GM18505 (cell line): ENCODE data around the gene CSHL1.
A peak's percentile ranks its signal among the peaks of the same experiment; 100 is the strongest.
"Not testable (repeated sequence)": the region's sequence is repeated elsewhere in the genome, so short reads cannot be mapped to it uniquely, and the experiment has no call there.

Source experiments
- ATAC-seq: cut with Tn5 transposase; IDR thresholded peaks from one replicate; pipeline ENCODE4 v1.9.1; 2021; ENCODE audit not compliant: unreplicated experiment
- POLR2A ChIP-seq: IDR thresholded peaks from 4 replicates; pipeline ENCODE4 v1.6.1; 2011; ENCODE audit warnings: borderline replicate concordance; ENCODE audit not compliant: insufficient read depth, insufficient read length; ENCODE audit errors: extremely low read depth

The CSHL1 gene

DNA sequence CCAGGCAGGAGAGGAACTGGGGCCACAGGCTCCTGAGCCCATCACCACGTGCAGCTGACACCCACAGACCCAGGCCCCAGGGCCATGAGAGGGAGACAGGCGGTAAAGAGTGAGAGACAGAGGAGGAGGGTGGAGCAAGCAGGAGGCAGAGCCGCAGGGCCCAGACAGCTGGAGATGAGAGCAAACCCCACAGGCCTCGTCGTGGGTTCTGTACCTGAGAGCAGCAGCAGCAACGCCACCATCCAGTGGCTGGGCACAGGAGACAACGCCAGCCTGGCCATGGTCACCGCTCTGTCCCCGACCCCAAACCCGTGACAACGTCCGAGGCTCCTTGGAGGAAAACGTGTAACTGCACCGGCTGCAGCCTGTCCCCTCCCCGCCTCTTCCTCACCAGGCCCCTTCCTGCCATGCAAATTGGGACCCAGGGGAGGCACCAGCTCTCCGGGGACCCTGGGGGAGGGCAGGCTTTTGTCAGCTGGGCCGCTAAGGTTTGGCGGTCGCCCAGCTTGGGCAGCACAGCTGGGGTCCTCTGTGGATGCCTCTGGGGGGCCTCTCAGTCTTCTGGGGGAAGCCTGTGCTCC lies 21.0 kb upstream of the CSHL1 start, which contains the start of gene CD79B:
Gene CD79B, minus strand, starts transcription at position 351 of the 581 bp plus-strand sequence. Its CDS starts 70 bp downstream, at position 281.
- peak; percentile 69 for ATAC-seq
- TF ChIP-seq POLR2A: peak; percentile 92

DNA sequence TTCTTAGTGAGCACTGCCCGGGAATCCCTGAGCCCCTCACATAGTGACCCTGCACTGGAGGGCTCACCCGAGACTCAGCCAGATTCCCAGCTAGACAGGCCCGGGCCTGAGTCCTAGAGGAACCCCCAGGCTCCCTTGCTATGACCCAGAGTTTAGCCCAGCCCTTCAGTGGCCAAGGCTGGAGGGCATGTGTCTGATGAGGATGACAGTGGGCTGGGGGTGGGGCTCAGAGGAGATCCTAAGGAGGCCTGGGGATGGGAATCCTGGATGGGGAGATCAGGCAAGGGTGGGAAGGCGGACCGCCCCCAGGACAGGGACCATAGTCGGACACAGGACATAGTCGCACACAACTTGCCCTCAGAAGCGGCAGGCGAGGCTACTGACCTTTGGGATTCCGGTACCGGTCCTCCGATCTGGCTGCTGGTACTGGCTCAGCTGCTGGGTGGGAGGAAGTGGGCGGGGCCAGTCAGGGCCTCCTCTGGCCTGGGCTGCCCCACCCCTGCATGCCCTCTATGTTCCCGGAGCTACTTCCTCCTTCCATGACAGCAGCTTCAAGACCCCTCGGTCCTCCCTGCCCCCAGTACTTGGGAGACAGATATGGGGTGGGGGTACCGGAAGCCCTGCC lies 20.0 kb upstream of the CSHL1 start:
- no peak for ATAC-seq
- TF ChIP-seq POLR2A: peak; percentile 28

DNA sequence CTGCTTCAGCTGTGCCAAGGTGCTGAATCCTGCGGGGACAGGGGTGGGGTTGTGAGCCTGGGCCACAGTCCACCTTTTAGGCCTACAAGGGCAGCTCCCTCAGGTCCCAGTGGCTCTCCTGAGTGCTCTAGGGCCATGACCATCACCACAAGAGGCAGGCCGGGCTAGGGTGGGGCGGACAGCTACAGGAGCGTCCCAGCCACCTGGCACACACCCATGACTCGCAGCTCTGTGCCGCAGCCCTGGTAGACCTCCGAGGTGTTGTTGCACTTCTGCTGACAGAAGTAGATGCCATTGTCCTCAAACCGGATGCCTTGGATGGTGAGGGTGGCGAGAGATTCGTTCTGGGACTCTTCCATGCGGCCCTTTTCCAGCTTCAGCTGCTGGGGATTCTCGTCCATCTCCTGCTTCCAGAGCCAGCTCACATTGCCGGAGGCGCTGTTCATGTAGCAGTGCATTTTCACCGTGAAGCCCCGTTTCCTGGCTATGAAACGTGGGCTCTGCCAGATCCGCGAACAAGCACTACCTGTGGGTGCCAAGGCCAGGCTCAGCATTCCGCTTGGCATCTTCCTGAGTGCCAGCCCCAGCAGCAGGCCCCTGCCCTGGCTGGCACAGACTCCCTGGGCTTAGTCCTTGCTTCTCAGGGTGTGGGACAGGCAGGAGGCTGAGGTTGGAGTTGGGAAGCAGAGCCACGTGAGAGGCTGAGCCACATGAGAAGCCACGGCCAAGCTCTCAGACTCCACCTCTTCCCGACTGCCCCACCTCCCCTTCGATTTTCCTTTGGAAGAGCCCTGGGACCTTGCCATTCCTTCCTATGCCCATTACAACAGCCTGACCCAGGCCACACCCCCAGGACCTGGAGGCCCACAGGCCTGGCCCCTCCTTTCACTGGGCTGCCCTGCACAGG lies 19.1 kb upstream of the CSHL1 start:
- no peak for TF ChIP-seq POLR2A

DNA sequence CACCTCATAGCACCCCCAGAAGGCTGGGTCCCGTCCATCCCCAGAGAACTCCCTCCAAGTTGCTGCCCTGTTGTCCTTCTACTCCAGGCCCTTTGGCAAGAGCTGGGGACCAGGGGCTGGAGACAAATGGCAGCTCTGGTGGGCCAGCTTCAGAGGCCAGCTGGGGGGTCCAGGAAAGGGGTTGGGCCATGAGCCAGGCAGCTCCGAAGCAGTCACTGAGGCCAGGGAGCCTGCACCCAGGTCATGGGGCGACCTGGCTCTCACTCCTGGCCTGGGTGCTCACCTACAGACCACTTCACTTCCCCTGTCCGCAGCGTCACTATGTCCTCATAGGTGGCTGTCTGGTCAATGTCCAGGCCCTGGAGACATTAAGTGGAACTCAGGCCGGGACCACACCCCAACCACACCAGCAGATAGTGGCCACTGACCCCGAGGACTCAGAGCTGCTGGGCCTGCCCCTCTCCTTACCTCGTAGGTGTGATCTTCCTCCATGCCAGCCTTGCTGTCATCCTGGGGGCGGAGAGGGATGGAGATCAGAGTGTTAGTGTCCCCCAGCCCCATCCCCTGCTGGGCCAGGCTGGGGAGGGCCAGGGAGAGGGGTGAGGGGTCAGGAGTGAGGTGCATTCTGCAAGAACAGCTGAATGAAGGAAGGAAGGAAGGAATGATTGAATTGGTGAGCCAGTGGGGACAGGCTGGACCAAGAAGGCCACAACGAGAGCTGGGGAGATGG lies 18.1 kb upstream of the CSHL1 start:
- no peak for ATAC-seq
- TF ChIP-seq POLR2A: no peak

More for the DNA sequence above, 19.1 kb upstream of the CSHL1 start:
- ATAC-seq: no peak

DNA sequence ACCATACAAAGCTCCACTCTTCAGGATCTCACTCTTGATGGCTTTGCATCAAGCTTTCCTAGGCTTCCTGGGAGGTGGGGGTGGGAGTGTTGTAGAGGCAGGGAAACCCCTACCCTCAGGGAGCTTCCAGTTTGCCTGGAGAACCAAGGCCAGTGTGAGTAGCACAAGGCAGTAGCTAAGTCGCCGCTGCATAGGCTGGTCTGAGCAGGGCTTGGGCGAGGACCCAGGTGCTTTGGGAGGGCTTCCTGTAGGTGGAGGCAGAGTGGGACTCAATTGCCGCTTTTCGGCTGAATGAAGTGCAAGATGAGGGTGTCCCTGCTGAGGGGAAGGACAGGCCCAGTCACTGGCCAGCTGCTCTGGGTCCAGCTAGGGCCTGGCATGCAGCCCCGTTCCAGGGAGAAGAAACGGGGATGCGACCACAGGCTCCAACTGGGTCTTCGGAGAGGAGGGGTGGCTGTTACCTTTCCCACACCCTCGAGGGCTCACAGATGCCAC lies 17.2 kb upstream of the CSHL1 start:
- TF ChIP-seq POLR2A: no peak
- no peak for ATAC-seq

DNA sequence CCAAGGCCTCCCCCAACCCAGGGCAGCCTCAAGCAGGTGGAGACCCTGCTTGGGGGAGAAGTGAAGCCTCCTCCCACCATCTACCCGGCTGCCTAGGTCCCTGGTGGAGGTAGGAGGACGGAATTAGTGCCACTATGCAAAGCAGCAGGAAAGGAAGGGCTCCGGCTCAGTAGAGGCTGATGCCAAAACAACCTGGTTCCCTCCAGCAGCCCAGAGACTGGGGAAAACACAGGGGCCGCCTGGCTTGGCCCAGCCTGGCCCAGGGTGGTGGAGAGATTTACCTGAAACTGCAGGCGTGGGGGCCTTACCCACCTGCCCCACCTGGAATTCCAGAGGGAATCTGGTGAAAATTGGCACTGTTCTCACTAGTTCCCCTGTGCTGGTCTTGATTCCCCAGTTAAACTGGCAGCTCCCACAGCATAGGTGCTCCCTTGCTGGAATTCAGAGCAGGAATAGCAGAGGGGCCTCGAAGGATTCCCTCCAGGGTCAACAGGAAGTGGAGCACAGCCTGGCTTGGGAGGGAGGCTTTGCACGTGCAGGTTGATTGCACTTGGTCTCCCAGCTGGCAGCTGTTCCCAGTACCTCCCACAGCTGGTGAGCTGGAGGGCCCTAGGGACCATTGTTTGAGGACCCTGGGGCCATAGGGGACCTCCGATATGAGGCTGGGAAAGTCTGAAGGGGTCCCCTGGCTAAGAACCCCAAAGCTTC lies 16.6 kb upstream of the CSHL1 start:
- ATAC-seq: no peak
- TF ChIP-seq POLR2A: peak; percentile 33

DNA sequence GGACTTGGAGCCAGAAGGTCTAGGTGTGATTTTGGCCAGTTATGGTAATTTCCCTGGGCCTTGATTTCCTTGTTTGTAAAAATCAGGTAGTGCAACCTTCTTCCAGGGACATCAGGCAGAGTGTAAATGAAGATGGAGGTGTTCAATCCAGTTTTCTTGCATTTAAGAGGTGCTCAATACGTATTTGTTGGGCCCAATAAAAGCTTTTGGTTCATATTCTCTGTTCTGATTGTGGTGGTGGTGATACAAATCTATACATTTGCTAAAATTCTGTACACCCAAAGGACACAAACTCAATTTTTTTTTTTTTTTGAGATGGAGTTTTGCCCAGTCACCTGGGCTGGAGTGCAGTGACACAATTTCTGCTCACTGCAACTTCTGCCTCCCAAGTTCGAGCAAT lies 15.1 kb upstream of the CSHL1 start:
- TF ChIP-seq POLR2A: no peak
- ATAC-seq: no peak

DNA sequence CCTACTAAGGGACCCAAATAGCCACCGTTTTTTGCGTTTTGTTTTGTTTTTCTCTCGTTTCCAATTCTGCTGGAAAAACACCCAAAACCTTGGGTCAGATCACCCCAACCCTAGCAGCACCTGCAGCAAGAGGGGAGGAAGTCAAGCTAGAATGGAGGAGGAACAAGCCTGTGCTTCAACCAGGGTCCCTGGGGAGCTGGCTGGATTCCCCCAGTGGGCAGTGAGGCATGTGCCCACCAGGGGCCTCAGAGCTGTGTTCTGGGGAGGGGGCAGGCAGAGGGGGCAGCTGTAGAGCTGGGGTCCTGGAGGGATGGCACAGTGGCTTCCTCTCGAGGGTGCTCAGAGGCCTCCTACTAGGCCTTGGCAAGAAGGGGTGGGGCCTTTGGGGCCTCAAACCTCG lies 14.6 kb upstream of the CSHL1 start:
- no peak for ATAC-seq

DNA sequence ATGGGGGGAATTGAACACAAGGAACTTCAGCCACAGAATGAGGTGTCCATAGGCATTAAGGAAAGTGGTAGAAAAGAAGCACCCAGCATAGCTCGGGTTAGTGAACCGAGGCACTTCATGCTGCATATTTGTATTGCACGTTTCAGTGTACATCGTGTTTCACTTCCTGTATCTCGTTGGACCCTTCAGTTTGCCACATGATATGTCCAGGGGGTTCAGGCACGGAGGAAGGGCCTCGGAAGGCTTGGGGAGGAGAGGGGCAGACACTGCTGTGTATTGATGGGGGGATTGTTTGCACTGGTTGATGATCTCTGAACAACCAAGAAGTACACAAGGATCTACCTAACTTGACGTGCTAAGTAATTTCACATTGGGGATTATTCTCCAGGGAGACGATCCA lies 11.3 kb upstream of the CSHL1 start:
- ATAC-seq: peak; percentile 65

More for the DNA sequence above, 14.6 kb upstream of the CSHL1 start:
- TF ChIP-seq POLR2A: peak; percentile 38

DNA sequence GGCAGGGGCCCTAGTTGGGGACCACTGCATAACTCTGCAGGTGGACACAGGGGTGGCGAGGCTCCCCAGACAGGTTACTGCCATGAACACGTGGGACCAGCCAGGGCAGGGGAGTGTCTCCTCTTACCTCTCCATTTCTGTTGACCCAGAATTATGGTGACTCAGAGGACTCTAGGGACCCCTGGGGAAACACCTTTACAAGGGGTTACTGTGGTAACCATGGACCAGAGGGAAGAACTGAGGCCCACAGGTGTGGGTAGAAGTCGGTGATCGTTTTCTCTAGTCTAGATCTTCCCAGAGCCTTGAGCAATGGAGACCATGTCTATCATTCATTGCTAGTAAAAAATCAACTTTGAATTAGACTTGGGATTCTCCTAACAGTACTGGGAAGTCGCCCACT lies 9.7 kb upstream of the CSHL1 start:
- not testable (repeated sequence) for ATAC-seq

DNA sequence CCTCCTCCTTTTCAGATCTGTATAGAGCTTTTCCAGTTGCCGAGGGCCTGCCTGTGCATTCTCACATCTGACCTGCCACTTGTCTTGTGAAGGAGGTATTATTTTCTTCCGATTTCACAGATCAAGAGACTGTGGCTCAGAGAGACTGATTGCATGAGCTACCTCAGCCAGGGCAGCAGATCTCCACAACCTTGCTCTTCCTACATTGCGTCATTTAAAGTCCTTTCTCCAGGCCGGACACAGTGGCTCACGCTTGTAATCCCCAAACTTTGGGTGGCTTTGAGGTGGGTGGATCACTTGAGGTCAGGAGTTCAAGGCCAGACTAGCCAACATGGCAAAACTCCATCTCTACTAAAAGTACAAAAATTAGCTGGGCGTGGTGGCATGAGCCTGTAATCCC lies 9.0 kb upstream of the CSHL1 start:
- ATAC-seq: not testable (repeated sequence)

DNA sequence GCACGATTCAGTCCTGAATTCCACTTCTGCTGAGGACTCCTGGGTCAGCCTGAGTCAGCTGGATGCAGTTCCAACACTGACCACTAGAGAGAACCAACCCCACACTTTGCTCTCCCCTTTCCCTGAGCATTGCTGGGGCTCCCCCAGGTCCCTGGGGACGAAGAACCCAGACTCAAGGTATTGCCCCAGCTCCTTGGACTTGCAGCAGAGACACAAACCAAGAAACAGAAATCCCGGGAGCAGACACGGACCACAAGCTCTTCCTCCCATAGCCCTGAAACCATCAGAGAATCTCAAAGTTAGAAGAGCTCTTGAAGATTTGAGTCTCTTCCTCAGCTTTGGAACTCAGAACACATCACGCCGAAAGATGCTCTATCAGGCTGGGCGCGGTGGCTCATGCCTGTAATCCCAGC lies 8.3 kb upstream of the CSHL1 start:
- TF ChIP-seq POLR2A: no peak
- ATAC-seq: no peak

DNA sequence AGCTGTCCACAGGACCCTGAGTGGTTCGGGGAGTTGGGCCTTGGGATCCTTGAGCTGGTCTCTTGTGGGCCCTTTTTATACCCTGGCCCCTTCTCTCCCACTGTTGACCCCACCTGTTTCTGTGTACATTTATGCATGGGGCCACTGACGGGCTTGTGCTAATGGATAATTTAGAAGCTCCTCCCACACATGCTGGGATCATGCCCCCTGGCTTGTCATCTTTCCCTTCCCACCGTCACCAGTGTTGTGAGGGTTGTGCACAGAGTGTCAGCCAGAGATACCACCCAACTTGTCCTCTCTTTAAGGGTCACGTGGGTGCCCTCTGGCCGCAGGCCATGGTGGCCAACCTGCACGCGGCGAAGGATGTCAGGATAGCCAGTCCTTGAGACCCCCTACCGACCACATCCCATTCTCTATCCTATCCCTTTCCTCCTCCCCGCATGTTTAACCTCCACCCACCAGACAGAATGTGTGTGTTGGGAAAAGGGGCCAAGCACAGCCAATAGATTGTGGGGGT lies 7.8 kb upstream of the CSHL1 start, which contains the start of gene GH1:
Gene GH1, minus strand, starts transcription at position 51 of the 517 bp plus-strand sequence. CDS start 63 bp downstream, outside the sequence.
- not testable (repeated sequence) for ATAC-seq
